ENCODE data around the gene WDR74.

The WDR74 gene

GRCh38 chr11:62857541-62857982 lies 18.2 kb upstream of the WDR74 start:
- Histone ChIP-seq H2BK120ac (ENCODE audit: low read depth, low read length) (peak overlapping the region; percentile 45), H3K56ac (ENCODE audit: low read length) (peak overlapping the region; percentile 96), H3K4ac (ENCODE audit: low read depth, low read length) (peak overlapping the region; percentile 22), H3K18ac (ENCODE audit: low read length) (peak overlapping the region; percentile 33), H3K27me3 (ENCODE audit: insufficient read depth, low read length, poor library complexity) (no peaks in the 10 kb centered on the region), H3K36me3 (ENCODE audit: control insufficient read depth, insufficient read depth, low read length) (peaks cover 15% of the 10 kb centered on the region), H3K27ac (ENCODE audit: low read depth, low read length) (peak overlapping the region; percentile 51), H3K23ac (ENCODE audit: low read length) (no peak overlapping the region), H3K4me3 (ENCODE audit: low read length) (peak overlapping the region; percentile 59), H3K9ac (ENCODE audit: low read length) (peak overlapping the region; percentile 94), H2BK15ac (replicated peaks; ENCODE audit: low read depth) (no peak overlapping the region), H3K79me1 (ENCODE audit: low read length) (peaks cover 1% of the 10 kb centered on the region), H4K5ac (ENCODE audit: low read length) (no peak overlapping the region), H3K4me2 (ENCODE audit: low read length) (peak overlapping the region; percentile 88), H2AK5ac (ENCODE audit: low read length) (no peak overlapping the region), H4K8ac (ENCODE audit: low read depth, low read length) (no peak overlapping the region), H2BK5ac (ENCODE audit: low read length) (peak overlapping the region; percentile 55), H3K79me2 (ENCODE audit: control insufficient read depth, insufficient read depth, low read length) (peaks cover 79% of the 10 kb centered on the region), H3K4me1 (ENCODE audit: control insufficient read depth, low read depth, low read length) (peaks cover 5% of the 10 kb centered on the region)
- WGBS (ENCODE audit: extremely low coverage, insufficient coverage, low lambda C conversion rate), result no CpG with 5 or more reads among the region's 2 CpGs
- DNase-seq, result no peak

GRCh38 chr11:62856333-62856895 lies 17.0 kb upstream of the WDR74 start:
- no peak for DNase-seq
- H4K5ac ChIP-seq (ENCODE audit: low read length), result no peak overlapping the region
- H3K27me3 ChIP-seq (ENCODE audit: insufficient read depth, low read length, poor library complexity), result no peaks in the 10 kb centered on the region
- peaks cover 80% of the 10 kb centered on the region for H3K79me2 ChIP-seq (ENCODE audit: control insufficient read depth, insufficient read depth, low read length)
- no CpG with 5 or more reads among the region's 20 CpGs for WGBS (ENCODE audit: extremely low coverage, insufficient coverage, low lambda C conversion rate)
- peaks cover 5% of the 10 kb centered on the region for H3K4me1 ChIP-seq (ENCODE audit: control insufficient read depth, low read depth, low read length)
- H4K8ac ChIP-seq (ENCODE audit: low read depth, low read length), result no peak overlapping the region
- peak overlapping the region; percentile 12 for H2AK5ac ChIP-seq (ENCODE audit: low read length)
- H3K36me3 ChIP-seq (ENCODE audit: control insufficient read depth, insufficient read depth, low read length), result peaks cover 19% of the 10 kb centered on the region
- H3K27ac ChIP-seq (ENCODE audit: low read depth, low read length), result peak overlapping the region; percentile 62
- peak overlapping the region; percentile 55 for H3K18ac ChIP-seq (ENCODE audit: low read length)
- peak overlapping the region; percentile 90 for H2BK5ac ChIP-seq (ENCODE audit: low read length)
- peak overlapping the region; percentile 94 for H3K9ac ChIP-seq (ENCODE audit: low read length)
- peak overlapping the region; percentile 10 for H3K23ac ChIP-seq (ENCODE audit: low read length)
- H3K4ac ChIP-seq (ENCODE audit: low read depth, low read length), result peak overlapping the region; percentile 87
- peak overlapping the region; percentile 96 for H3K56ac ChIP-seq (ENCODE audit: low read length)
- H3K79me1 ChIP-seq (ENCODE audit: low read length), result peaks cover 1% of the 10 kb centered on the region
- H3K4me2 ChIP-seq (ENCODE audit: low read length), result peak overlapping the region; percentile 21
- H3K4me3 ChIP-seq (ENCODE audit: low read length), result peak overlapping the region; percentile 59
- H2BK120ac ChIP-seq (ENCODE audit: low read depth, low read length), result no peak overlapping the region
- no peak overlapping the region for H2BK15ac ChIP-seq (replicated peaks; ENCODE audit: low read depth)

GRCh38 chr11:62855571-62856332 lies 16.4 kb upstream of the WDR74 start:
- peak; percentile 99 for DNase-seq
- Histone ChIP-seq H3K4me3 (ENCODE audit: low read length) (peak overlapping the region; percentile 59), H2AK5ac (ENCODE audit: low read length) (peak overlapping the region; percentile 12), H4K8ac (ENCODE audit: low read depth, low read length) (no peak overlapping the region), H2BK15ac (replicated peaks; ENCODE audit: low read depth) (no peak overlapping the region), H3K79me2 (ENCODE audit: control insufficient read depth, insufficient read depth, low read length) (peaks cover 73% of the 10 kb centered on the region), H3K27ac (ENCODE audit: low read depth, low read length) (peak overlapping the region; percentile 62), H3K79me1 (ENCODE audit: low read length) (peaks cover 1% of the 10 kb centered on the region), H3K4me2 (ENCODE audit: low read length) (peak overlapping the region; percentile 21), H2BK120ac (ENCODE audit: low read depth, low read length) (no peak overlapping the region), H3K18ac (ENCODE audit: low read length) (peak overlapping the region; percentile 82), H3K56ac (ENCODE audit: low read length) (peak overlapping the region; percentile 96), H3K9ac (ENCODE audit: low read length) (peak overlapping the region; percentile 94), H3K4me1 (ENCODE audit: control insufficient read depth, low read depth, low read length) (peaks cover 2% of the 10 kb centered on the region), H3K27me3 (ENCODE audit: insufficient read depth, low read length, poor library complexity) (no peaks in the 10 kb centered on the region), H3K36me3 (ENCODE audit: control insufficient read depth, insufficient read depth, low read length) (peaks cover 19% of the 10 kb centered on the region), H4K5ac (ENCODE audit: low read length) (no peak overlapping the region), H2BK5ac (ENCODE audit: low read length) (peak overlapping the region; percentile 90), H3K23ac (ENCODE audit: low read length) (peak overlapping the region; percentile 10), H3K4ac (ENCODE audit: low read depth, low read length) (peak overlapping the region; percentile 88)
- no CpG with 5 or more reads among the region's 54 CpGs for WGBS (ENCODE audit: extremely low coverage, insufficient coverage, low lambda C conversion rate)

- H3K23ac ChIP-seq (ENCODE audit: low read length), result no peak overlapping the region
- DNase-seq, result no peak
- H2BK5ac ChIP-seq (ENCODE audit: low read length), result peak overlapping the region; percentile 22
- no peaks in the 10 kb centered on the region for H3K27me3 ChIP-seq (ENCODE audit: insufficient read depth, low read length, poor library complexity)
- peak overlapping the region; percentile 55 for H3K4me3 ChIP-seq (ENCODE audit: low read length)
- H3K27ac ChIP-seq (ENCODE audit: low read depth, low read length), result peak overlapping the region; percentile 42
- peak overlapping the region; percentile 82 for H3K9ac ChIP-seq (ENCODE audit: low read length)
- no peak overlapping the region for H2BK15ac ChIP-seq (replicated peaks; ENCODE audit: low read depth)
- no peak overlapping the region for H4K8ac ChIP-seq (ENCODE audit: low read depth, low read length)
- no peak overlapping the region for H4K5ac ChIP-seq (ENCODE audit: low read length)
- WGBS (ENCODE audit: extremely low coverage, insufficient coverage, low lambda C conversion rate), result no CpG with 5 or more reads among the region's 15 CpGs
- peaks cover 2% of the 10 kb centered on the region for H3K4me1 ChIP-seq (ENCODE audit: control insufficient read depth, low read depth, low read length)
- no peak overlapping the region for H2BK120ac ChIP-seq (ENCODE audit: low read depth, low read length)
- peaks cover 67% of the 10 kb centered on the region for H3K79me2 ChIP-seq (ENCODE audit: control insufficient read depth, insufficient read depth, low read length)
- peaks cover 19% of the 10 kb centered on the region for H3K36me3 ChIP-seq (ENCODE audit: control insufficient read depth, insufficient read depth, low read length)
- peak overlapping the region; percentile 11 for H2AK5ac ChIP-seq (ENCODE audit: low read length)
- H3K18ac ChIP-seq (ENCODE audit: low read length), result peak overlapping the region; percentile 82
- H3K4me2 ChIP-seq (ENCODE audit: low read length), result peak overlapping the region; percentile 4
- peak overlapping the region; percentile 89 for H3K56ac ChIP-seq (ENCODE audit: low read length)
- H3K4ac ChIP-seq (ENCODE audit: low read depth, low read length), result peak overlapping the region; percentile 88
- peaks cover 1% of the 10 kb centered on the region for H3K79me1 ChIP-seq (ENCODE audit: low read length)
Measured at GRCh38 chr11:62854825-62855570, 15.6 kb upstream of the WDR74 start.

GRCh38 chr11:62854013-62854824 lies 14.8 kb upstream of the WDR74 start:
- no CpG with 5 or more reads among the region's 8 CpGs for WGBS (ENCODE audit: extremely low coverage, insufficient coverage, low lambda C conversion rate)
- Histone ChIP-seq H3K27me3 (ENCODE audit: insufficient read depth, low read length, poor library complexity) (no peaks in the 10 kb centered on the region), H4K8ac (ENCODE audit: low read depth, low read length) (no peak overlapping the region), H3K56ac (ENCODE audit: low read length) (peak overlapping the region; percentile 90), H3K9ac (ENCODE audit: low read length) (peak overlapping the region; percentile 82), H3K4me2 (ENCODE audit: low read length) (peak overlapping the region; percentile 99), H3K79me2 (ENCODE audit: control insufficient read depth, insufficient read depth, low read length) (peaks cover 59% of the 10 kb centered on the region), H3K23ac (ENCODE audit: low read length) (peak overlapping the region; percentile 90), H2AK5ac (ENCODE audit: low read length) (no peak overlapping the region), H3K4me3 (ENCODE audit: low read length) (peak overlapping the region; percentile 55), H3K4ac (ENCODE audit: low read depth, low read length) (no peak overlapping the region), H2BK120ac (ENCODE audit: low read depth, low read length) (no peak overlapping the region), H2BK5ac (ENCODE audit: low read length) (no peak overlapping the region), H3K27ac (ENCODE audit: low read depth, low read length) (no peak overlapping the region), H2BK15ac (replicated peaks; ENCODE audit: low read depth) (no peak overlapping the region), H3K18ac (ENCODE audit: low read length) (no peak overlapping the region), H4K5ac (ENCODE audit: low read length) (no peak overlapping the region), H3K79me1 (ENCODE audit: low read length) (peaks cover 1% of the 10 kb centered on the region), H3K4me1 (ENCODE audit: control insufficient read depth, low read depth, low read length) (peaks cover 2% of the 10 kb centered on the region), H3K36me3 (ENCODE audit: control insufficient read depth, insufficient read depth, low read length) (peaks cover 19% of the 10 kb centered on the region)
- no peak for DNase-seq
